ENCODE data around the gene METAP2.
"Not testable (repeated sequence)": the region's sequence is repeated elsewhere in the genome, so short reads cannot be mapped to it uniquely, and the experiment has no call there.

METAP2 gene

GRCh38 chr12:95463050-95463449 lies 10.9 kb upstream of the METAP2 start:
- no peak for DNase-seq

- not testable (repeated sequence) for DNase-seq
Measured at GRCh38 chr12:95463776-95464175, 10.2 kb upstream of the METAP2 start.

GRCh38 chr12:95465275-95465674 lies 8.7 kb upstream of the METAP2 start:
- DNase-seq, result no peak

- no peak for DNase-seq
Measured at GRCh38 chr12:95470300-95470699, 3.7 kb upstream of the METAP2 start.

GRCh38 chr12:95473231-95473883 lies 595 bp upstream of the METAP2 start:
- peak; percentile 22 to 37 for DNase-seq

- no peak for DNase-seq
Measured at GRCh38 chr12:95474660-95474958, 657 bp downstream of the METAP2 start.

GRCh38 chr12:95480230-95480629 lies 6.3 kb downstream of the METAP2 start:
- DNase-seq, result no peak

GRCh38 chr12:95481072-95481471 lies 7.1 kb downstream of the METAP2 start:
- no peak for DNase-seq

GRCh38 chr12:95481888-95482287 lies 7.9 kb downstream of the METAP2 start:
- no peak for DNase-seq

GRCh38 chr12:95482564-95482963 lies 8.6 kb downstream of the METAP2 start:
- DNase-seq, result not testable (repeated sequence)

- no peak for DNase-seq
Measured at GRCh38 chr12:95484524-95484923, 10.6 kb downstream of the METAP2 start.

- DNase-seq, result no peak
Measured at GRCh38 chr12:95487024-95487423, 13.1 kb downstream of the METAP2 start.

- DNase-seq, result no peak
Measured at GRCh38 chr12:95492462-95492861, 18.5 kb downstream of the METAP2 start.

GRCh38 chr12:95494888-95495287 lies 20.9 kb downstream of the METAP2 start:
- DNase-seq, result no peak

- no peak for DNase-seq
Measured at GRCh38 chr12:95495433-95495832, 21.5 kb downstream of the METAP2 start.

- DNase-seq, result no peak
Measured at GRCh38 chr12:95497031-95497430, 23.1 kb downstream of the METAP2 start.

GRCh38 chr12:95498968-95499367 lies 25.0 kb downstream of the METAP2 start:
- DNase-seq, result no peak

GRCh38 chr12:95499772-95500171 lies 25.8 kb downstream of the METAP2 start:
- DNase-seq, result no peak

- DNase-seq, result no peak
Measured at GRCh38 chr12:95504140-95504539, 30.2 kb downstream of the METAP2 start.

GRCh38 chr12:95505039-95505438 lies 31.1 kb downstream of the METAP2 start:
- DNase-seq, result no peak

- DNase-seq, result no peak
Measured at GRCh38 chr12:95506707-95507523, 33.0 kb downstream of the METAP2 start.

- DNase-seq, result no peak
Measured at GRCh38 chr12:95509300-95509699, 35.3 kb downstream of the METAP2 start.

GRCh38 chr12:95511977-95512376 lies 38.0 kb downstream of the METAP2 start:
- DNase-seq, result no peak

- no peak for DNase-seq
Measured at GRCh38 chr12:95513599-95513998, 39.6 kb downstream of the METAP2 start.

GRCh38 chr12:95515197-95515596 lies 41.2 kb downstream of the METAP2 start:
- DNase-seq, result no peak
